Lower leg skin (tissue), 3 donors: ENCODE measurements around the gene HSD17B4.

ENCODE experiments used
- POLR2A ChIP-seq, 2 donors: fragments of 450-650 bp; IDR thresholded peaks; one replicate each; pipeline ENCODE4 v1.6.1; 2016 to 2017; ENCODE audit warnings: antibody characterized with exemption in 2 of 2, mild to moderate bottlenecking in 1 of 2, moderate library complexity in 1 of 2
- TF ChIP-seq, protein P1 (sequence below), 3 donors: fragments of 450-650 bp; IDR thresholded peaks; one replicate each; pipeline ENCODE4 v1.5.1; 2016; ENCODE audit warnings: antibody characterized with exemption in 3 of 3, mild to moderate bottlenecking in 3 of 3, moderate library complexity in 2 of 3

DNA sequence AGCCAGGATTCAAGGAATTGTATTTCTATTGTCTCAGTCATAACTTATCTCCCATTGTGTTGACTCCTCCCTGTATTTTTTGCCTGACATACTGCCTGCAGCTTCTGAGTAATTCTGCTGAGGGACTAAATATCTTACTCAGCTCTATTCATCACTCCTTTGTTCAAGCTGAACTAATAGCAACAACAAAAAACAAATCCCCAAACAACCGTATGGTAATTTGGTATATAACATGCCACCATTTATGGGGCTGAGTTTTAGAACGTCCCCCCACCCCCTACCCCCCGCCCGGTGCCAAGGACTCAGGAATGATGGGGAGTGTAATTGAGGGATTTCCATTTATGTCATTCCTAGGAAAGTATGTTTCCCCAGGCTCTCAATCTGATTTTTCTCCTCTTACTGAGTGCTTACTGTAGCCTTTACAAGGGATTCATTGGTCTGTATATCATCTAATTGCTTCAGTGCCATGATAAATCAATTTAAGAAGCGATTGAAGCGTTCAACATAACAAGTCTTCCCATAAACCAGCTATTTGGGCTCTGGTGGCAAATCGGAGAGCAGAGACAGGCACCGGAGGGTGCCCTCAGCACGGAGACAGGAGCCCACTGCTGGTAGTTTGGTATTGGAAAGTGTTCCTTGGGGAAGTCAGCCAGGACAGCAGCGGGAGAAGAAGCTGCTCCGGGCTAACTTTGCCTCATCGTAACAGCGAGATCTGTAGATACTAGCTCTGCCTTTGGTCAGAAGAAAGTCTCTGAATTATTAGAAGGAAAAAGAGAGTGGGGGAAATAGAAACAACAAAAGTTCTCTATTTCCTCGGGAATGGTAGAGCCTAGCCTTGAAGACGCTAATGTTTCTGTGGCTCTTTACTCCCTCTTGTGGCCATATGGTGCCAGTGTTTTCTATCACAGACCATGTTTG, 40.7 kb upstream of the HSD17B4 start:
- TF ChIP-seq, protein P1, sequence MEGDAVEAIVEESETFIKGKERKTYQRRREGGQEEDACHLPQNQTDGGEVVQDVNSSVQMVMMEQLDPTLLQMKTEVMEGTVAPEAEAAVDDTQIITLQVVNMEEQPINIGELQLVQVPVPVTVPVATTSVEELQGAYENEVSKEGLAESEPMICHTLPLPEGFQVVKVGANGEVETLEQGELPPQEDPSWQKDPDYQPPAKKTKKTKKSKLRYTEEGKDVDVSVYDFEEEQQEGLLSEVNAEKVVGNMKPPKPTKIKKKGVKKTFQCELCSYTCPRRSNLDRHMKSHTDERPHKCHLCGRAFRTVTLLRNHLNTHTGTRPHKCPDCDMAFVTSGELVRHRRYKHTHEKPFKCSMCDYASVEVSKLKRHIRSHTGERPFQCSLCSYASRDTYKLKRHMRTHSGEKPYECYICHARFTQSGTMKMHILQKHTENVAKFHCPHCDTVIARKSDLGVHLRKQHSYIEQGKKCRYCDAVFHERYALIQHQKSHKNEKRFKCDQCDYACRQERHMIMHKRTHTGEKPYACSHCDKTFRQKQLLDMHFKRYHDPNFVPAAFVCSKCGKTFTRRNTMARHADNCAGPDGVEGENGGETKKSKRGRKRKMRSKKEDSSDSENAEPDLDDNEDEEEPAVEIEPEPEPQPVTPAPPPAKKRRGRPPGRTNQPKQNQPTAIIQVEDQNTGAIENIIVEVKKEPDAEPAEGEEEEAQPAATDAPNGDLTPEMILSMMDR (IDR thresholded peaks at IDR 0.05): peak in 1 of 3 donors; percentile 57
- TF ChIP-seq POLR2A (IDR thresholded peaks at IDR 0.05): no peak
